GM21515 (cell line): Measurements from ENCODE around the gene LARP4B.

ENCODE experiments used
- ATAC-seq: cut with Tn5 transposase; IDR thresholded peaks from one replicate; pipeline ENCODE4 v1.9.1; 2021; ENCODE audit not compliant: unreplicated experiment

The LARP4B gene

DNA sequence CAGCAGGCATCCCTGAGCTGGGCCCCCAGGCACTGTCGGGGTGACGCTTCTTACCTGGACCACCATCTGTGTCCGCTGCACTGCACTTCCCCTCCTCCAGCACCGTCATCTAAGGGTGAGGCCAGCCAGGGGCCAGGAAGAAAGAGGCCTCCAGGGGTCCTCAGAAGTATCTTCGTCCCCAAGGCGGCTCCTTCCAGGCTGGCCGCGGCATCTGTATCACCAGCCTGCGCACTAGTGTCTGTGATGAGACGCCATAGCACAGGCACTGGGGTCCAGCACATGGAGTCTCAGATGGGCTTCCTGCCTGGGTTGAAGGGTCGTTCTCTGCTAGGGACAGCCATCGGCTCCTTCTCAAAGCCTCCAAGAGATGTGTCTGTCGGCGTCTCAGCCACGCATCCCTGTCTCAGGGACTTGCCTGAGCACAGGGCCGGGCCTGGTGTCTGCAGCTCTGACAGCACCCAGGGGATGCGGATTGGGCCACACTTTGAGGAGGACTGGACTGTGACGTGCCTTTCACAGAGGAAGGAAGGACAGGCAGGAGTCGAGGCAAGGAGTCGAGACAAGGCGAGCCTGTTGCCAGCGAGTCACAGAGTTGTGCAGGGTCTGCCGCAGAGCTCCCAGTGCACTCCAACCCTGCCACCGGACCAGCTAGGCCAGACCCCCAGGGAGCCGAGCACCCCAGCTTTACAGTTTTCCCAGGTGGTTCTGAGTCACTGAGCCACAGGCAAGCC, 140.5 kb downstream of the LARP4B start:
- ATAC-seq, result no peak

DNA sequence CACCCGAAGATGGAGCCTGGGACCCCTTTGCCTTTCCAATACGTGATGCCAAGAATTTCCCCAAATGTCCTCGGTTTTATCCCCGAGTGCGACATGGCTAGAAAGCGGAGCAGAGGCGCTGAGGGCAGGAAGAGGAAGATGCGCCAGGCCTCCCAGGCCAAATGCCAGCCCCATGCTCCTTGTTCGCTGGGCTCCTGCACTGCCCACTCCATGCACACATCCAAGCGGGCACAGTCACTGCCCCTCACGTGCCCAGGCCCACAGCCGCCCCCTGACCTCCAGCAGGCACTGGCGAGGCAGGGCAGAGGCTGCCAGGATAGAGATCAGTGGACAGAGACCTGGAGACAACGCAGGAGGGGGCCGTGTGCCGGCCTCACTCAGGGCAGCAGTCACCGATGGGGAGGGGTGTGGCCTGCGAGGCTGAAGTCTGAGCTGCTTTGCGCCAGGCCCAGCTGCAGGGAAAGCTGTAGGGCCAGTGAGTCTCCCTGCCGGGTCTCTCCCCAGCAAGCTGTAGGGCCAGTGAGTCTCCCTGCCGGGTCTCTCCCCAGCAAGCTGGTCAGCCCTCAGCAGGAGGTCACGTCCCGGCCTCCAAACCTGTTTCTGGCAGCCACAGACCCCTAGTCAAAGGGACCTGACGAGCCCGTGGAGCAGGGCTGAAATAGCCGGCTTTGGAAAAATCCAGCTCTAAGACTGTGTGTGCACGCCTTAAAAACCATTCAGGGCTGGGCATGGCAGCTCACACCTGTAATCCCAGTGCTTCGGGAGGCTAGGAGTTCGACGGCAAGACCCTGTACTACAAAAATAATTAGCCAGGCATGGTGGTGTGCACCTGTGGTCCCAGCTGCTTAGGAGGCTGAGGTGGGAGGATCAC, 141.4 kb downstream of the LARP4B start:
- no peak for ATAC-seq

GRCh38 chr10:788796-789748, 142.4 kb downstream of the LARP4B start:
- ATAC-seq, result no peak

DNA sequence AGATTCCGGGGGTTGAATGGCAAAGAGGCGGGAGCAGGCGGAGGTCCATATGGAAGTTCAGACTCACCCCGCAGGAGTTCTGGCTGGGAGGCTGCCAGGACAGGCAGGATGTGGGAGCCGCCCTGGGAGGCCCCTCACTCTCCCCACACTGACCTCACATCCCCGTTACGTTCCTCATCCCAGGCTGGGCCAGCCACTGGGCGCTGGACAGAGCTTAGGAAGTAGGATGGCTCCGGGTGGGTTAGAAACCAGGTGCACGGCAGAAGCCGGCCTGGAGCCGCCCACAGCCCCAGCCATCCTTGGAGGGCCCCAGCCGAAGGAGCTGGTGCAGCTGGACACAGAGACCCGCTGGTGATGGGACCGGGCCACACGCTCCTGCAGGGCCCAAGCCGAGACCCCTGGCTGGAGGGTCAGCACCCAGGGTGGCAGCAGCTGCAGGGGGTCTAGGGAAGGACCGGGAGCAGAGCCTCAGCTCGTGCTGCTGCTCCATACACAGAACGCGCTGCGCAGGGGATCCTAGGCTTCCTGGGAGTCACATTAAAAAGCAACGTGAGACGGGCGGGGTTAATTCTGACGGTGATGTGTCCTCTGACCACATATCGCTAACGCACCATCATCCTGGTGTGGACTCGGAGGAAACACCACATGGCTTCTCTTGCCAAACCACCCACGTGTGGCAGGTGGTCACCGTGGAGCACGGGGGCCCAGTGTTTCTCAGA, 143.4 kb downstream of the LARP4B start:
- ATAC-seq, result no peak

DNA sequence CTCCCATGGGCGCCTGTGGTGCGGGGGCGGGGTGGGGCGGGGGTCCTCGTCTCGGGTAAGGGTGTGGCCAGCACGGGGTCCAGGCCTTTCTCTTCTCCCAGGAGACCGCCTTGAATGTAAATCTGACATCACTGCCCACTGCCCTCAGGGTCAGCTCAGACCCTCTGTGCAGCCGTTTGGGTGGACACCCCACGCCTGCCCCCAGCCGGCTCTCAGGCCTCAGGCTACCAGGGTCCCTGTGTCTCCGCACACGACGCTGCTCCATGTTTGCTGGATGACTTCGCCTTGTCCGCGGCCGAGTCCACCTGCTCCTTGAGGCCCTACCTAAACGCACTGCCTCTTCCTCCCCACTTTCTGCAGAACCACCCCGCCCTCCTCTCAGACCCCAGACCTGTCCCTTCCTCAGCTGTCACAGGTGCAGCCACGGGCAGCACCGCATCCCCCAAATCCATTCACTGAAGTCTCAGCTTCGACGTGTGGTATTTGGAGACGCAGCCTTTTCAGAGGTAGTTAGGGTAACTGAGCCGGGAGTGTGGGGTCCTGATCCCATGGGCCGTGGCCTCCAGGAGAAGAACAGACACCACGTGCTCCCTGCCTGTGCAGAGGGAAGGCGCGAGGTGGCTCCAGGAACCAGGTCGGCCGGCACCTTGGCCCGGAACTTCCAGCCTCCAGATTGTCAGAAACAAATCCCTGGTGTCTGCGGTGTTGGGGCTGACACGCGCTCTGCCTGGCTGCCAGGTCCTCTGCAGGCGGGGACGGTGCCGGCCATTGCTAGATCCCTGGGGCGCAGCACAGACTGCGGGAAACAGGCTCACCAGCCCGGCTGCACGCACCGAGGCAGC, 144.7 kb downstream of the LARP4B start:
- no peak for ATAC-seq

DNA sequence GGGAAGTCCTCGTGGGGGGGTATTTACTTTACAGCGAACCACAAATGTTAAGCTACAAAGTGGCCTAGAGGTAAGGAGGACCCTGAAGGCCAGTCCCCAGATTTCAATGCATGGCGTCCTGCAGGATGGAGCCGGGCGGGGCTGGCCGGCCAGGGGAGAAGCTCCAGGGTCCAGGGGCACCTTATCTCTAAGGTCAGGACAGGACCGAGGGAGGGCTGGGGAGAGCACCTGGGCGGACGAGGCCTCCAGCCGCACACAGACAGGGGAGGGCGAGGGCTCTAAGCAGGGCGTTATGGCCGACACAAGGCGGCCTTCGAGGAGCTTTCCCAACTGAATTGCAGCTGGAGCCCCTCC, 145.7 kb downstream of the LARP4B start:
- ATAC-seq, result no peak

GRCh38 chr10:785089-785860, 146.2 kb downstream of the LARP4B start:
- ATAC-seq, result no peak

GRCh38 chr10:784403-785088, 147.0 kb downstream of the LARP4B start:
- no peak for ATAC-seq

DNA sequence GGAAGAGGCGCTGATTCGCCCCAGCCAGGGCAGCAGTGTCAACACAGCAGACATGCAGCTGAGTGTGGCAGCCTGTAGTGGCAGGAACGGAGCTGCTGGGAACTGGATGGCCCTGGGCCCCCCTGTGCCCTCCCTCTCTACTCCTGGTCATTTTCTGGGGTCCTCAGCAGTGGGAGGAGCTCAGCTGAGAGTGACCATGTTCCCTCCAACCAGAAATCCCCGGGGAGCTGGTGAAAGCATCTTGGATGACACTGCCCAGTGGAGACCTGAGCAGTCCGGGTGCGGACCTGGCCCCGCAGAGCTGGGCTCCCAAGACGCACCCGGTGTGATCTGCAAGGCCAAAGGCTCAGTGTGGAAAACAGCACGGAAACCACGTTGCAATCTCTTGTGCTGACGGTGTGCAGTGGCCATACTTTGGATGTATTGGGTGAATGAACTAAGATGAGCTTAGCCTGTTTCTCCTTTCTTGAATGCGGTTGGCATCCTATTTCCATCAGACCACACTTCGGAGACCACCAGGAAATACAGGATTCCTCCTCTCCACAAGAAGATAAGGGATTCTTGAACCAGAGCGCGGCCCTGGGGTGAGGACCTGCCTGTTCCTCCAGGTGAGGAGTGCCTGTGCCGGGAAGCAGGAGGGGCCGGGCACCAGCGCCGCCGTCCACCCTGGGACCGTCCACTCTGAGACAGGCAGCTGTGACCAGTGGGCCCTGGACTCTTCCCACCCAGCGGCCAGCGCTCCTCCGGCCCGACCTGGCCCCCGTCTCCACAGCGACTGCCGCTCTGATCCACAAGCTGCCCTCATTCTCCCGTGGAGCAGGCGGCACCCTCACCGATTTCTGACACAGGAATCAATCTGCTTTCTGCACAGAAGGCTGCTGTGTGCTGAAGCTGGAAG, 148.5 kb downstream of the LARP4B start:
- no peak for ATAC-seq

- ATAC-seq, result no peak
Observed at GRCh38 chr10:780536-781524, 150.7 kb downstream of the LARP4B start.

DNA sequence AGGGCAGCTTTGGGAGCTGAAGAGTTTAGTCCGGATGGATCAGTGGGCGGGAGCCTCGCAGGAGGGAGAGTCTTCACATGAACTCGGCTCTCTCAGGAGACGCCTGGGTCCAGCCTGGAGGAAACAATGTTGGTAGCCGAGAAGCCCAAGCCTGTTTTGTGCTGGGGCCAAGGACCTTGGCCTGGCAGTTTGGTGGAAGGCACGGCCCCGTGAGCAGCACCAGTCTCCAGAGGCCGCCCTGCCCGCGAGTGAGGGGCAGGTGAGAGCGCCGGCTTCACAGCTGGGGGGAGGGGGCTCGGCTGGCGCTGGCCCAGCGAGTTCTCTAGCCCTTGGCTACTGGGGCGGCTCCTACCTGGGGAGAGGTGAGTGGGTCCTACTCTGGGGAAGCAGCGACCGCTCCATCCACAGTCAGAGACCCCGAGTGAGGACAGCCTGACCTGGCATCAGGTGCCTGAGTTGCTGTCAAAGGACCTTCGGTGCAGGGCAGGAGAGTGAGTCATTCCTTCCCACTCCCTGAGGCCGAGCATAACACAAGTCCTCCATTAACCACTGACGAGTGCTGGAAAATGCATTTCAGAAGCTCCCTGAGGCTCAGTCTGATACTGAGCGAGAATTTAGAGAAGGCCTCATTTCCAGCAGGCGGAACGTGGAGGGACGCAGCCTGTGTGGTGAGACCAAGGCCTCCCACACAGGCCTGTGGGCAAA, 152.7 kb downstream of the LARP4B start:
- no peak for ATAC-seq

- no peak for ATAC-seq
Observed at GRCh38 chr10:777913-778479, 153.5 kb downstream of the LARP4B start.

- ATAC-seq, result no peak
Observed at GRCh38 chr10:776772-777171, 154.7 kb downstream of the LARP4B start.

DNA sequence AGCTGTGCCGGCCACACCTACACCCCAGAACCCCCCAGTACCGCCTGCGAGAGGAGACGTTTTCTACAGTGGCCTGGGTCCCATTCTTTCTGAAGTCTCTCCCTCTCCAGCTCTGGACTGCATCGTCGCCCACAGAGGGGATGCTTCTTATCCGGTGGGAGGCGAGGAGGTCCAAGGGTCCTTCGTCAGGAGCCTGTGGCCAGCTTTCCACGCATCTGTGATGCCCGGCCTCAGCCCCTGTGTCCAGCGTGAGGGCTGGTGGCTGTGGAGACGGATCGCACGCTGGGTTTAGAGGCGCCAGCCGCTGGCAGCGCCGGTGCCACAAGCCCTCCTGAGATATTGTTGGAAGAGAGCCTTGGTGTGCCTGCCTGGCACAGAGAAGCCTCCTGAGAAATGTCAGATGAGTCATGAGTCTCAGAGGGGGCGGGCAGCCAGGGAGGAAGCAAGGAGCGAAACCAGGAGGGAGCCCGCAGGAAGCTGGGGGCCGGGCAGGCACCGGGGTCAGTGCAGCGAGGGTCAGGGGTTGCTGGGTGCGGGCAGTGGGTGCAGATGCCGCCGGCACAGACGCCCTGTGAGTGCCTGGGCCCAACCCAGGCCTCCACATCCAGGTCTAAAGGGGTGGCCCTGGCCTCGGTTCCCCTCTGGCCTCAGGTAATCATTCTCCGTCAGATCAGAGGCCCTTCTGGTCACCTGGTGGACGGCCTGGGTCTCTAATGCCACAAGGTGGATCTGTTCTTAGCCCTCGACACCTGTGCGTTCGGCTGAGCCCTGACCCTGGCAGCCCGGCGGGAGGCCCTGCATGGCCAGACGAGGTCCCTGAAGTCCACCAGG, 156.0 kb downstream of the LARP4B start:
- ATAC-seq, result no peak
